Upper lobe of left lung (tissue), 6 donors: ENCODE measurements around the gene SH3BP4. TPM values are rescaled to one million over a fixed set of nuclear protein-coding genes. Genes with fewer than 3 reads are reported as not detected.

Source experiments
- ATAC-seq, 2 donors: fragments of 200-7000 bp; cut with Tn5 transposase; one replicate each; pipeline ENCODE4 v1.9.1; 2022; ENCODE audit warnings: mild to moderate bottlenecking in 2 of 2, moderate library complexity in 2 of 2; ENCODE audit not compliant: low FRiP score in 2 of 2
- DNase-seq, 2 donors: peaks; one replicate each; pipeline ENCODE4 v3.0.0-alpha.2; 2019 to 2020
- H3K27ac ChIP-seq, 4 donors: fragments of 200-600 bp; sonication (generic); one replicate each; pipeline ENCODE4 v1.5.1; 2016 to 2019
- H3K27me3 ChIP-seq, 4 donors: fragments of 200-600 bp; sonication (generic); one replicate each; pipeline ENCODE4 v1.5.1; 2017 to 2019
- H3K36me3 ChIP-seq, 4 donors: fragments of 200-600 bp; sonication (generic); one replicate each; pipeline ENCODE4 v1.5.1; 2016 to 2019
- H3K4me1 ChIP-seq, 4 donors: fragments of 200-600 bp; sonication (generic); one replicate each; pipeline ENCODE4 v1.5.1; 2018 to 2019
- H3K4me3 ChIP-seq, 4 donors: fragments of 200-600 bp; sonication (generic); one replicate each; pipeline ENCODE4 v1.5.1; 2017 to 2019; ENCODE audit warnings: mild to moderate bottlenecking in 2 of 4, moderate library complexity in 1 of 4
- H3K9me3 ChIP-seq, 4 donors: fragments of 200-600 bp; sonication (generic); one replicate each; pipeline ENCODE4 v1.5.1; 2018 to 2019
- EP300 ChIP-seq, 4 donors: sonication (generic); formaldehyde crosslinking; IDR thresholded peaks; one replicate each; pipeline ENCODE4 v1.5.1; 2017; ENCODE audit warnings: antibody characterized with exemption in 4 of 4, control low read depth in 2 of 4
- POLR2A ChIP-seq, 4 donors: fragments of 450-650 bp; IDR thresholded peaks; one replicate each; pipeline ENCODE4 v1.5.1; 2016 to 2017; ENCODE audit warnings: antibody characterized with exemption in 4 of 4, mild to moderate bottlenecking in 2 of 4
- POLR2AphosphoS5 ChIP-seq, 2 donors: sonication (generic); formaldehyde crosslinking; IDR thresholded peaks; one replicate each; pipeline ENCODE4 v1.5.1; 2017; ENCODE audit warnings: antibody characterized with exemption in 2 of 2
- WGBS, 2 donors: methylation state at CpG; one replicate each; pipeline ENCODE4 v1.1.5; 2017 to 2018; 5-methylcytosine and 5-hydroxymethylcytosine counted together
- total RNA-seq, 6 donors: library from RNA; depleted of rRNA in 4 of 6; stranded (reverse); fragments of >200 nt in 4 of 6; gene quantifications; one replicate each; pipeline versions ENCODE4 v1.1.0 to v1.2.1, GENCODE V29; 2016 to 2021
- TF ChIP-seq, protein P1 (sequence below), 6 experiments: fragments of 450-650 bp in 4 of 6; fragments of 200-600 bp in 2 of 6; sonication (generic) in 2 of 6; IDR thresholded peaks; one replicate each; pipeline ENCODE4 v1.5.1; 2016 to 2019; ENCODE audit warnings: antibody characterized with exemption in 6 of 6
- donor health status: DM: no; HTN: no; CAD: no; lungs with moderate emphysema.
- donor health status: DM: no; HTN: yes; CAD: no; lungs with severe emphysema.

The SH3BP4 gene
- total RNA-seq, 6 donors from 2014 or later, result 27.3 to 57.3 (median 33.4) TPM

DNA sequence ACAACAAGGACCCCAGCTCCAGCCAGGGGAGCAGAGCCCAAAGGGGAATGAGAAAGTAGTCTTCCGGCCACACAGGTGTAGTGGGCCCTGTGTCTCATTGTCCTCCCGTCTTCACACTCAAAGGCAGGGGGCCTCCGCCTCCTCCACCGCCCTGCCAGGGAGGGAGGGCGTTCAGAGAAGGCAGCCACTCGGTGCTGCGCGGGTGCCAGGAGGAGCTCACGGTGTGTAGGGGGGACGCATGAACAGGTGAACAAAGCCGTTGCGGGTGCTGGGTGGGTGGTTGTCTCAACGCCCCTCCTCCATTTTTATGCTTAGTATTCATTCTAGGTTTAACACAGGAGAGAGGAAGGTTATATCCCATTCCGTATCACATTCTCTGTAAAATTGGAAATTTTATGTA, 36.7 kb downstream of the SH3BP4 start:
- ATAC-seq (no peak), DNase-seq (no peak)
- H3K4me3 ChIP-seq, result no peak overlapping the region
- peaks cover 22 to 45% (median 36%) of the 10 kb centered on the region in 4 donors for H3K4me1 ChIP-seq
- H3K27me3 ChIP-seq, result no peaks in the 10 kb centered on the region
- no peaks in the 10 kb centered on the region for H3K9me3 ChIP-seq
- peak overlapping the region in 3 of 4 donors; percentile 15 to 39 (median 35) for H3K27ac ChIP-seq
- WGBS, 2 donors, result 95% methylated on average over 13 to 14 of the region's 14 CpGs
- H3K36me3 ChIP-seq, result no peaks in the 10 kb centered on the region
- TF ChIP-seq, protein P1, sequence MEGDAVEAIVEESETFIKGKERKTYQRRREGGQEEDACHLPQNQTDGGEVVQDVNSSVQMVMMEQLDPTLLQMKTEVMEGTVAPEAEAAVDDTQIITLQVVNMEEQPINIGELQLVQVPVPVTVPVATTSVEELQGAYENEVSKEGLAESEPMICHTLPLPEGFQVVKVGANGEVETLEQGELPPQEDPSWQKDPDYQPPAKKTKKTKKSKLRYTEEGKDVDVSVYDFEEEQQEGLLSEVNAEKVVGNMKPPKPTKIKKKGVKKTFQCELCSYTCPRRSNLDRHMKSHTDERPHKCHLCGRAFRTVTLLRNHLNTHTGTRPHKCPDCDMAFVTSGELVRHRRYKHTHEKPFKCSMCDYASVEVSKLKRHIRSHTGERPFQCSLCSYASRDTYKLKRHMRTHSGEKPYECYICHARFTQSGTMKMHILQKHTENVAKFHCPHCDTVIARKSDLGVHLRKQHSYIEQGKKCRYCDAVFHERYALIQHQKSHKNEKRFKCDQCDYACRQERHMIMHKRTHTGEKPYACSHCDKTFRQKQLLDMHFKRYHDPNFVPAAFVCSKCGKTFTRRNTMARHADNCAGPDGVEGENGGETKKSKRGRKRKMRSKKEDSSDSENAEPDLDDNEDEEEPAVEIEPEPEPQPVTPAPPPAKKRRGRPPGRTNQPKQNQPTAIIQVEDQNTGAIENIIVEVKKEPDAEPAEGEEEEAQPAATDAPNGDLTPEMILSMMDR (IDR thresholded peaks at IDR 0.05), result no peak
- no peak for TF ChIP-seq EP300 (IDR thresholded peaks at IDR 0.05)
- TF ChIP-seq POLR2AphosphoS5 (IDR thresholded peaks at IDR 0.05), result no peak
- TF ChIP-seq POLR2A (IDR thresholded peaks at IDR 0.05), result no peak

DNA sequence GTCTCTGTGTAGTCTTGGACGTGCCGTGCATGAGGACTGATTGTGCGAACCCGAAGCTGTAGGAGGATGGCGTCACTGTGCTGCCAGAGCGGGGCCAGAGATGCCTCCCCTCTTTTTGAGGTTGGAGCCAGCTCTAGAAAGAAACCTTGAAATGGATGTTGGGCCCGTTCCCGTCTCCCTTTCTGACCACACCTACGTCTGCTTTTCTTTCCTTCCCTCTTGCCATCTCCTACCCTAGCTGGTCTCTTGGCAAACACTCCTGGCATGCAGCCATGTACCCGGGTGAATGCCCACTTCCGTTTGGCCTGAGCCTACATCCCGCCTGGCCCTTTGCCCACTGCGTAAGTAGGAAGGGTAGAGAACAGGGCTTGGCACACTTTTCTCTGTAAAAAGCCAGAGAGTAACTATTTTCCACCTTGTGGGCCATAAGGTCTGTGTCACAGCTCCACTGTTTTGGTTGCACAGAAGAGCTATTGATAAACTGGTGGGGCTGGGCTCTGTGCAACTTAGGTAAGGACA, 37.4 kb downstream of the SH3BP4 start:
- H3K27me3 ChIP-seq, result no peaks in the 10 kb centered on the region
- peak; percentile 59 to 75 for ATAC-seq
- no peak overlapping the region for H3K4me3 ChIP-seq
- TF ChIP-seq POLR2AphosphoS5 (IDR thresholded peaks at IDR 0.05), result peak; percentile 36 to 66
- no peak for TF ChIP-seq POLR2A (IDR thresholded peaks at IDR 0.05)
- peak in 2 of 4 donors; percentile 41 to 52 for TF ChIP-seq EP300 (IDR thresholded peaks at IDR 0.05)
- TF ChIP-seq, protein P1 (IDR thresholded peaks at IDR 0.05), result no peak
- H3K27ac ChIP-seq, result peak overlapping the region; percentile 15 to 39 (median 28)
- 14 to 16% methylated on average over 13 of the region's 13 CpGs for WGBS, 2 donors
- H3K4me1 ChIP-seq, result peaks cover 18 to 38% (median 31%) of the 10 kb centered on the region in 4 donors
- H3K36me3 ChIP-seq, result no peaks in the 10 kb centered on the region
- H3K9me3 ChIP-seq, result no peaks in the 10 kb centered on the region
- DNase-seq, result peak in 1 of 2 donors; percentile 76

DNA sequence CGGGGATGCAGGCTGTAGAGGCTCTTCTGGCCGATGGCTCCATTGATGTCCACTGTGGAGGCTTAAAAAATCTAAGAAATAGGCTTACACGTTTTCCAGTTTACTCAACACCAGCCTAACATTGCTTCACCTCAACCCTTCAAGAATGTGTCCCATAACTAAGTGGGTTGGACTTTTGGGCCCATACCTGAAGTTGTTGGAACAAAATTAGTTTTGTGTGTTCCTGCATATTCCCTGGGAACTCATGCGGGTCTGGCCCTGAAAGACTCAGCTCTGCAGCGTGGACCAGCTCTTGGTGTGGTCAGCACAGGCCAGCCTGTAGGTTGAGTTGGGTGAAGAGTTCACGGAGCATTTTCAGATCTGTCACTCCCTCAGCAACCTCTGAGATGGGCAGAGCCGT, 38.5 kb downstream of the SH3BP4 start:
- DNase-seq (no peak), ATAC-seq (no peak)
- peaks cover 21 to 38% (median 30%) of the 10 kb centered on the region in 4 donors for H3K4me1 ChIP-seq
- H3K9me3 ChIP-seq, result no peaks in the 10 kb centered on the region
- peak overlapping the region in 1 of 4 donors; percentile 27 for H3K27ac ChIP-seq
- TF ChIP-seq, protein P1 (IDR thresholded peaks at IDR 0.05), result no peak
- TF ChIP-seq POLR2AphosphoS5 (IDR thresholded peaks at IDR 0.05) (no peak), EP300 (IDR thresholded peaks at IDR 0.05) (no peak), POLR2A (IDR thresholded peaks at IDR 0.05) (no peak)
- no peak overlapping the region for H3K4me3 ChIP-seq
- H3K27me3 ChIP-seq, result no peaks in the 10 kb centered on the region
- H3K36me3 ChIP-seq, result no peaks in the 10 kb centered on the region
- 83 to 88% methylated on average over 7 of the region's 7 CpGs for WGBS, 2 donors

DNA sequence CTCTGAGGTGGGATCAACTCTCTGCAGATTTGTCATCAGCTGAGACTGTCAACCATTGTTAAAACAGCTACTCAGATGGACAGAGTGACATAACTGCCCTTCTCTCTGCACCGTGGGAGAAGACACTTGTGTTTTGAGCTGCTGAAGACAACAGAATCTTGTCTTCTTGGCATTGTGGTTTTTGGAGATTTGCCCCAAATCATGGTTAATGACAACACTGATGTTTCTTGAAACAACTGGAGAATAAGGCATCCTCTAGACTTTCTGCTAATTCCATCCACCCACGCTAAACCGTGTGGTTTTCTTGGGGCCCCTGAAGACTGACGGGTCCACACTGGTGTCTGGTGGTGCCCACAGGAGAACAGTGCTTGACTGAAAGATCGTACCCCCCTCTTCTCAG, 39.5 kb downstream of the SH3BP4 start:
- no peak for DNase-seq
- no peak overlapping the region for H3K27ac ChIP-seq
- peaks cover 0 to 7% (median 0%) of the 10 kb centered on the region in 4 donors for H3K36me3 ChIP-seq
- TF ChIP-seq EP300 (IDR thresholded peaks at IDR 0.05), result no peak
- no peak for TF ChIP-seq POLR2A (IDR thresholded peaks at IDR 0.05)
- TF ChIP-seq, protein P1 (IDR thresholded peaks at IDR 0.05), result no peak
- no peak for TF ChIP-seq POLR2AphosphoS5 (IDR thresholded peaks at IDR 0.05)
- peaks cover 21 to 38% (median 28%) of the 10 kb centered on the region in 4 donors for H3K4me1 ChIP-seq
- ATAC-seq, result no peak
- 87 to 90% methylated on average over 5 of the region's 5 CpGs for WGBS, 2 donors
- no peaks in the 10 kb centered on the region for H3K27me3 ChIP-seq
- H3K9me3 ChIP-seq, result no peaks in the 10 kb centered on the region
- no peak overlapping the region for H3K4me3 ChIP-seq

DNA sequence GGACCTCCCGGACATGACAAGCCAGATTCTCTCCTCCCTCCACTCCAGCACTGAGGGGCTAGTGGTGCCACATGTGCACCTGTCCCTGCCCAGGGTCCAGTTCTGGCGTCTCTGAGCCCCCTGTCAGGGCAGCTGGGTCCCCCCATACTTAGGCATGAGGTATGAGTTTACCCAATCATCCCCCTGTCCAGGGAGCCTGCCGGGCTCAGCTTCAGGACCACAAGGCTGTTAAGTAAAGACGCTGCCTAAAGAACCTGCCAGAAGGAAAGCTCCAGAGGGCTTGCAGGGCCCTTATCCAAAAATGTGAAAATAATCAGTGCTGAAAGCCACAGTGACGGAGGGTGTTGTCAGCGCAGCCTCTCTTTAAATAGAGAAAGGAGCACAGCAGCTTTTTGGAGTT, 40.0 kb downstream of the SH3BP4 start:
- no peaks in the 10 kb centered on the region for H3K27me3 ChIP-seq
- DNase-seq (no peak), ATAC-seq (peak in 1 of 2 donors; percentile 43)
- no peak overlapping the region for H3K27ac ChIP-seq
- no peak overlapping the region for H3K4me3 ChIP-seq
- 92 to 98% methylated on average over 5 to 6 of the region's 6 CpGs for WGBS, 2 donors
- H3K36me3 ChIP-seq, result peaks cover 0 to 10% (median 0%) of the 10 kb centered on the region in 4 donors
- peaks cover 21 to 36% (median 27%) of the 10 kb centered on the region in 4 donors for H3K4me1 ChIP-seq
- H3K9me3 ChIP-seq, result no peaks in the 10 kb centered on the region
- no peak for TF ChIP-seq EP300 (IDR thresholded peaks at IDR 0.05)
- no peak for TF ChIP-seq POLR2A (IDR thresholded peaks at IDR 0.05)
- TF ChIP-seq, protein P1 (IDR thresholded peaks at IDR 0.05), result no peak
- TF ChIP-seq POLR2AphosphoS5 (IDR thresholded peaks at IDR 0.05), result no peak
